ENCODE measurements around the gene SNORC.
"Not testable (repeated sequence)": the region's sequence is repeated elsewhere in the genome, so short reads cannot be mapped to it uniquely, and the experiment has no call there.

The SNORC gene

GRCh38 chr2:232843834-232844233 lies 26.2 kb upstream of the SNORC start:
- Histone ChIP-seq H3K9me2 (ENCODE audit: low read depth, low read length) (no peaks in the 10 kb centered on the region), H3K79me2 (ENCODE audit: insufficient read depth, low read length) (no peaks in the 10 kb centered on the region), H3K9ac (ENCODE audit: low read length) (no peak overlapping the region), H2AFZ (ENCODE audit: low read length) (no peak overlapping the region), H3K9me3 (ENCODE audit: low read length) (no peaks in the 10 kb centered on the region), H3K27me3 (ENCODE audit: insufficient read depth, low read length) (no peaks in the 10 kb centered on the region), H4K20me1 (ENCODE audit: insufficient read depth, low read length) (no peaks in the 10 kb centered on the region), H3K36me3 (ENCODE audit: insufficient read depth, low read length) (peaks cover 71% of the 10 kb centered on the region), H3K4me2 (ENCODE audit: low read length) (no peak overlapping the region), H3K4me3 (ENCODE audit: low read depth, low read length, poor library complexity, severe bottlenecking) (no peak overlapping the region), H3K4me1 (ENCODE audit: insufficient read depth, low read length, severe bottlenecking) (peaks cover 14% of the 10 kb centered on the region), H3K27ac (ENCODE audit: low read depth, low read length, poor library complexity, severe bottlenecking) (no peak overlapping the region), H3F3A (ENCODE audit: insufficient read depth, low read length) (no peaks in the 10 kb centered on the region)
- TF ChIP-seq, protein P1, sequence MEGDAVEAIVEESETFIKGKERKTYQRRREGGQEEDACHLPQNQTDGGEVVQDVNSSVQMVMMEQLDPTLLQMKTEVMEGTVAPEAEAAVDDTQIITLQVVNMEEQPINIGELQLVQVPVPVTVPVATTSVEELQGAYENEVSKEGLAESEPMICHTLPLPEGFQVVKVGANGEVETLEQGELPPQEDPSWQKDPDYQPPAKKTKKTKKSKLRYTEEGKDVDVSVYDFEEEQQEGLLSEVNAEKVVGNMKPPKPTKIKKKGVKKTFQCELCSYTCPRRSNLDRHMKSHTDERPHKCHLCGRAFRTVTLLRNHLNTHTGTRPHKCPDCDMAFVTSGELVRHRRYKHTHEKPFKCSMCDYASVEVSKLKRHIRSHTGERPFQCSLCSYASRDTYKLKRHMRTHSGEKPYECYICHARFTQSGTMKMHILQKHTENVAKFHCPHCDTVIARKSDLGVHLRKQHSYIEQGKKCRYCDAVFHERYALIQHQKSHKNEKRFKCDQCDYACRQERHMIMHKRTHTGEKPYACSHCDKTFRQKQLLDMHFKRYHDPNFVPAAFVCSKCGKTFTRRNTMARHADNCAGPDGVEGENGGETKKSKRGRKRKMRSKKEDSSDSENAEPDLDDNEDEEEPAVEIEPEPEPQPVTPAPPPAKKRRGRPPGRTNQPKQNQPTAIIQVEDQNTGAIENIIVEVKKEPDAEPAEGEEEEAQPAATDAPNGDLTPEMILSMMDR (IDR thresholded peaks at IDR 0.05; ENCODE audit: low read length): no peak
- no peak for TF ChIP-seq EZH2 (IDR thresholded peaks at IDR 0.05; ENCODE audit: borderline replicate concordance, low read length)

- no peak overlapping the region for H2AFZ ChIP-seq (ENCODE audit: low read length)
- no peaks in the 10 kb centered on the region for H3K4me1 ChIP-seq (ENCODE audit: insufficient read depth, low read length, severe bottlenecking)
- no peaks in the 10 kb centered on the region for H3K9me2 ChIP-seq (ENCODE audit: low read depth, low read length)
- H3K27ac ChIP-seq (ENCODE audit: low read depth, low read length, poor library complexity, severe bottlenecking): no peak overlapping the region
- no peaks in the 10 kb centered on the region for H3F3A ChIP-seq (ENCODE audit: insufficient read depth, low read length)
- H3K27me3 ChIP-seq (ENCODE audit: insufficient read depth, low read length): no peaks in the 10 kb centered on the region
- H3K9ac ChIP-seq (ENCODE audit: low read length): no peak overlapping the region
- no peaks in the 10 kb centered on the region for H3K79me2 ChIP-seq (ENCODE audit: insufficient read depth, low read length)
- no peak for TF ChIP-seq EZH2 (IDR thresholded peaks at IDR 0.05; ENCODE audit: borderline replicate concordance, low read length)
- TF ChIP-seq, protein P1 (IDR thresholded peaks at IDR 0.05; ENCODE audit: low read length): no peak
- H3K4me2 ChIP-seq (ENCODE audit: low read length): no peak overlapping the region
- H3K9me3 ChIP-seq (ENCODE audit: low read length): no peaks in the 10 kb centered on the region
- H4K20me1 ChIP-seq (ENCODE audit: insufficient read depth, low read length): no peaks in the 10 kb centered on the region
- H3K36me3 ChIP-seq (ENCODE audit: insufficient read depth, low read length): peaks cover 75% of the 10 kb centered on the region
- no peak overlapping the region for H3K4me3 ChIP-seq (ENCODE audit: low read depth, low read length, poor library complexity, severe bottlenecking)
Observed at GRCh38 chr2:232846055-232846454, 24.0 kb upstream of the SNORC start.

GRCh38 chr2:232850039-232850438 lies 20.0 kb upstream of the SNORC start:
- Histone ChIP-seq H3F3A (ENCODE audit: insufficient read depth, low read length) (no peaks in the 10 kb centered on the region), H3K36me3 (ENCODE audit: insufficient read depth, low read length) (peaks cover 81% of the 10 kb centered on the region)

DNA sequence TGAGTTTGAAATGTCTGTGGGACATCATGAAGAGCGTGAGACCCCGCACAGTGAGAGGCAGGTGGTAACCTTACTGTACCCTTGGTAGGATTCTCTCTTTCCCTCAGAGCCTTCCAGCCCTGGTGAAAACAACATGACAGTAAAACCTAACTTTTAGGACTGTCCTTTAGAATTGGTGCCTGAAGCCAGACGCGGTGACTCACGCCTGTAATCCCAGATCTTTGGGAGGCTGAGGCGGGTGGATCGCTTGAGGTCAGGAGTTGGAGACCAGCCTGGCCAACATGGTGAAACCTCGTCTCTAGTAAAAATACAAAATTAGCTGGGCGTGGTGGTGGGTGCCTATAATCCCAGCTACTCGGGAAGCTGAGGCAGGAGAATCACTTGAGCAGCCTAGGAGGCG lies 18.0 kb upstream of the SNORC start:
- H3K9ac ChIP-seq (ENCODE audit: low read length); H3K4me3 ChIP-seq (ENCODE audit: low read depth, low read length, poor library complexity, severe bottlenecking); H3K4me1 ChIP-seq (ENCODE audit: insufficient read depth, low read length, severe bottlenecking); H3K4me2 ChIP-seq (ENCODE audit: low read length); H2AFZ ChIP-seq (ENCODE audit: low read length); H3F3A ChIP-seq (ENCODE audit: insufficient read depth, low read length); H3K9me3 ChIP-seq (ENCODE audit: low read length); H4K20me1 ChIP-seq (ENCODE audit: insufficient read depth, low read length); H3K9me2 ChIP-seq (ENCODE audit: low read depth, low read length); H3K27ac ChIP-seq (ENCODE audit: low read depth, low read length, poor library complexity, severe bottlenecking); H3K79me2 ChIP-seq (ENCODE audit: insufficient read depth, low read length); H3K27me3 ChIP-seq (ENCODE audit: insufficient read depth, low read length): not testable (repeated sequence)
- peaks cover 79% of the 10 kb centered on the region for H3K36me3 ChIP-seq (ENCODE audit: insufficient read depth, low read length)

More at GRCh38 chr2:232850039-232850438, 20.0 kb upstream of the SNORC start:
- Histone ChIP-seq H2AFZ (ENCODE audit: low read length) (no peak overlapping the region), H3K79me2 (ENCODE audit: insufficient read depth, low read length) (no peaks in the 10 kb centered on the region), H3K27me3 (ENCODE audit: insufficient read depth, low read length) (no peaks in the 10 kb centered on the region), H3K9ac (ENCODE audit: low read length) (no peak overlapping the region), H3K9me3 (ENCODE audit: low read length) (no peaks in the 10 kb centered on the region), H4K20me1 (ENCODE audit: insufficient read depth, low read length) (no peaks in the 10 kb centered on the region), H3K4me1 (ENCODE audit: insufficient read depth, low read length, severe bottlenecking) (no peaks in the 10 kb centered on the region), H3K4me2 (ENCODE audit: low read length) (no peak overlapping the region), H3K4me3 (ENCODE audit: low read depth, low read length, poor library complexity, severe bottlenecking) (no peak overlapping the region), H3K27ac (ENCODE audit: low read depth, low read length, poor library complexity, severe bottlenecking) (no peak overlapping the region), H3K9me2 (ENCODE audit: low read depth, low read length) (no peaks in the 10 kb centered on the region)
- TF ChIP-seq EZH2 (IDR thresholded peaks at IDR 0.05; ENCODE audit: borderline replicate concordance, low read length): no peak
- TF ChIP-seq, protein P1 (IDR thresholded peaks at IDR 0.05; ENCODE audit: low read length): no peak
